Activated B cell treated with CpG ODN at 0.5 μM for 24 hours (primary cell): Measurements from ENCODE around the gene UTP18. TPM values are rescaled to one million over a fixed set of nuclear protein-coding genes. Genes with fewer than 3 reads are reported as not detected.

ENCODE experiments used
- ATAC-seq: fragments of 200-7000 bp; cut with Tn5 transposase; one replicate; pipeline ENCODE4 v1.10.0; 2021; ENCODE audit warnings: low read depth, mild to moderate bottlenecking, moderate library complexity
- CTCF ChIA-PET: fragments of 350-600 bp; sonication (Branson Sonifier 250); formaldehyde crosslinking; loops from one replicate; lab custom pipeline; 2021; ENCODE audit warnings: antibody characterized with exemption; lab: Charles Lee
- POLR2A ChIA-PET: fragments of 350-600 bp; sonication (Branson Sonifier 250); formaldehyde crosslinking; loops from one replicate; lab custom pipeline; 2021; ENCODE audit warnings: antibody characterized with exemption; lab: Charles Lee
- DNase-seq: peaks from one replicate; pipeline ENCODE4 v3.0.0; 2022
- H3K27ac Mint-ChIP-seq: one replicate; pipeline ENCODE4 v1.8.0; 2020; ENCODE audit warnings: mixed read lengths
- H3K27me3 Mint-ChIP-seq: one replicate; pipeline ENCODE4 v1.8.0; 2021; ENCODE audit warnings: mixed read lengths
- H3K36me3 Mint-ChIP-seq: one replicate; pipeline ENCODE4 v1.8.0; 2021; ENCODE audit warnings: low read depth, mixed read lengths
- H3K4me1 Mint-ChIP-seq: one replicate; pipeline ENCODE4 v1.8.0; 2021; ENCODE audit warnings: mixed read lengths
- H3K4me3 Mint-ChIP-seq: one replicate; pipeline ENCODE4 v1.8.0; 2020; ENCODE audit warnings: mild to moderate bottlenecking, mixed read lengths
- H3K9me3 Mint-ChIP-seq: one replicate; pipeline ENCODE4 v1.8.0; 2020; ENCODE audit warnings: mixed read lengths
- CTCF ChIP-seq: fragments of 200-600 bp; IDR thresholded peaks from one replicate; pipeline ENCODE4 v1.8.0; 2022; ENCODE audit warnings: antibody characterized with exemption, mild to moderate bottlenecking
- intact Hi-C: fragments of 100-400 bp; cut with micrococcal nuclease; formaldehyde crosslinking; loops from one replicate; pipeline ENCODE4 v1.15.1; 2024
- total RNA-seq: library from RNA; stranded (reverse); gene quantifications from 2 replicates; pipeline ENCODE4 v1.2.3, GENCODE V29; 2022

UTP18 gene
- total RNA-seq, 1 donor from 2014 or later, result 37.0 TPM

GRCh38 chr17:51335006-51335590 lies 74.8 kb downstream of the UTP18 start:
- Mint-ChIP-seq H3K27ac (no peak overlapping the region), H3K4me1 (no peaks in the 10 kb centered on the region), H3K36me3 (no peaks in the 10 kb centered on the region), H3K27me3 (peaks cover 9% of the 10 kb centered on the region), H3K4me3 (no peak overlapping the region), H3K9me3 (no peaks in the 10 kb centered on the region)
- no peak for DNase-seq
- POLR2A ChIA-PET, result no interaction called here
- ATAC-seq, result no peak
- intact Hi-C loops, result no loop called here
- TF ChIP-seq CTCF, result no peak
- CTCF ChIA-PET, result no interaction called here

- intact Hi-C loops, result no loop called here
- H3K4me3 Mint-ChIP-seq, result no peak overlapping the region
- H3K9me3 Mint-ChIP-seq, result no peaks in the 10 kb centered on the region
- H3K36me3 Mint-ChIP-seq, result no peaks in the 10 kb centered on the region
- no peak for TF ChIP-seq CTCF
- ChIA-PET POLR2A (no interaction called here), CTCF (no interaction called here)
- DNase-seq, result no peak
- no peak overlapping the region for H3K27ac Mint-ChIP-seq
- ATAC-seq, result no peak
- H3K27me3 Mint-ChIP-seq, result peaks cover 12% of the 10 kb centered on the region
- H3K4me1 Mint-ChIP-seq, result no peaks in the 10 kb centered on the region
Observed at GRCh38 chr17:51335883-51336822, 75.8 kb downstream of the UTP18 start.

GRCh38 chr17:51341457-51341856 lies 81.1 kb downstream of the UTP18 start:
- H3K4me1 Mint-ChIP-seq, result no peaks in the 10 kb centered on the region
- ATAC-seq (no peak), DNase-seq (no peak)
- H3K4me3 Mint-ChIP-seq, result no peak overlapping the region
- no peak overlapping the region for H3K27ac Mint-ChIP-seq
- POLR2A ChIA-PET, result no interaction called here
- H3K36me3 Mint-ChIP-seq, result no peaks in the 10 kb centered on the region
- CTCF ChIA-PET, result no interaction called here
- intact Hi-C loops, result no loop called here
- H3K27me3 Mint-ChIP-seq, result peaks cover 17% of the 10 kb centered on the region
- H3K9me3 Mint-ChIP-seq, result no peaks in the 10 kb centered on the region
- no peak for TF ChIP-seq CTCF

- no peak overlapping the region for H3K27ac Mint-ChIP-seq
- CTCF ChIA-PET, result no interaction called here
- ATAC-seq (no peak), DNase-seq (no peak)
- no peaks in the 10 kb centered on the region for H3K36me3 Mint-ChIP-seq
- peaks cover 13% of the 10 kb centered on the region for H3K27me3 Mint-ChIP-seq
- H3K4me1 Mint-ChIP-seq, result no peaks in the 10 kb centered on the region
- no peak overlapping the region for H3K4me3 Mint-ChIP-seq
- POLR2A ChIA-PET, result no interaction called here
- H3K9me3 Mint-ChIP-seq, result no peaks in the 10 kb centered on the region
- no peak for TF ChIP-seq CTCF
- intact Hi-C loops, result no loop called here
Observed at GRCh38 chr17:51342257-51342656, 81.9 kb downstream of the UTP18 start.

GRCh38 chr17:51344532-51344931 lies 84.2 kb downstream of the UTP18 start:
- intact Hi-C loops, result no loop called here
- no peaks in the 10 kb centered on the region for H3K36me3 Mint-ChIP-seq
- ChIA-PET POLR2A (no interaction called here), CTCF (no interaction called here)
- peaks cover 11% of the 10 kb centered on the region for H3K27me3 Mint-ChIP-seq
- DNase-seq (no peak), ATAC-seq (no peak)
- no peaks in the 10 kb centered on the region for H3K4me1 Mint-ChIP-seq
- TF ChIP-seq CTCF, result no peak
- no peak overlapping the region for H3K4me3 Mint-ChIP-seq
- H3K9me3 Mint-ChIP-seq, result no peaks in the 10 kb centered on the region
- no peak overlapping the region for H3K27ac Mint-ChIP-seq
